ENCODE measurements around the gene TOX2. TPM values are rescaled to one million over a fixed set of nuclear protein-coding genes. Genes with fewer than 3 reads are reported as not detected.

Gene TOX2
- total RNA-seq, 5 donors from 2014 or later (not counting 1 experiment from before 2014, with no cell fraction given): 0.38 to 3.0 (median 1.6) TPM

DNA sequence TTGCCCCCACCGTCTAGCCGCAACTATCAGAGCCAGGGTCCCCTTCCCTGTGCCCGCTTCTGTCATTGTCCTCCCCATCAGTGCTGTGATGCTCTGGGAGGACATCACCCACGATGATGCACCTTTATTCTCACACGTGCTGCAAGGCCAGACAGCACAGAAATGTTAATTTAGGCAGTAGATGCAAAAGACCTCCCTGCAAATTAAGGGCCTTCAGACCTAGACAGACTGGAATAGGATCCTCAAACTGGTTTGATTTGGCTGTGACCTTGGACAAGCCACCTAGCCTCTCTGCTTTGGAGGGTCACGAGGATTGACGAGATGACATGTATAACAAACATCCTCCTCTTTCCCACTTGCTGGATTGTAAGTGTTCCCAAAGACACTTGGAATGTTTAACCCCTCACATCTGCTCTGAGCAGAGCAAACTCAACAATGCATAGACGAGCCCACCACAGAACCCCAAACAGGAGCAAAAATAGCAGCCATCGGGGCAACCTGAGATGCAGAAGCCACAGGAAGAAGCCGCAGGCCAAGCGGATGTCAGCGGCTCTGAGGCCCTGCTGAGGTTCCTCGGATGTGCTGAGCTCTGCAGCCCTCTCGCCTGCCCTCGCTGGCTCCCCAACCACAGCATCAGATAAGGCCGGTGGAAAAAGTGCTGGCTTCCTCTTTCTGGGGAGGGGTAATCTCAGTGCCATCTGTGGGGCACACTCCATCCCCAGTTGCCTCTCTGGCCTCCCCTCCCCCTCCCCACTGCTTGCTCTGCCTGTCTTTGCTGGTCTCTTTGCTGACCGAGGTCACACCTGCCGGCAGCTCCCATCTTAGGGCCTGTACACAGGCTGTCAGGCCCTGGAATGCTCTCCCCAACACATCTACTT, 35.3 kb downstream of the TOX2 start:
- H3K27ac Mint-ChIP-seq: peak overlapping the region; percentile 36 to 45
- H3K4me3 Mint-ChIP-seq: peak overlapping the region; percentile 35 to 67 (median 53)
- Histone ChIP-seq H3K4me3 (ENCODE audit: control insufficient read depth in 1 of 2, extremely low read depth in 1 of 2, low read length in 1 of 2) (peak overlapping the region in 1 of 2 donors; percentile 26), H3K36me3 (ENCODE audit: control insufficient read depth in 2 of 2, extremely low read depth in 1 of 2, insufficient read depth in 1 of 2, low read length in 1 of 2) (no peaks in the 10 kb centered on the region), H3K27ac (ENCODE audit: low read length) (no peak overlapping the region), H3K9me3 (no peaks in the 10 kb centered on the region), H3K4me1 (ENCODE audit: control insufficient read depth in 1 of 2, extremely low read depth in 1 of 2, insufficient read depth in 2 of 2, low read length in 2 of 2) (peaks cover 74 to 96% of the 10 kb centered on the region in 2 experiments), H3K27me3 (replicated peaks in 1 of 2; ENCODE audit: control insufficient read depth in 2 of 2, extremely low read depth in 1 of 2, insufficient read depth in 2 of 2, low read length in 1 of 2) (peaks cover 0 to 46% of the 10 kb centered on the region in 2 experiments)
- POLR2A ChIA-PET: interaction anchor here in 1 of 2 donors (0.5 to 0.6 kb wide), 2 partner anchors 26 to 359 kb away, joined by 3 to 6 read pairs; partner anchors contain the start of gene IFT52
- H3K27me3 Mint-ChIP-seq: peaks cover 0 to 12% of the 10 kb centered on the region in 2 donors
- DNase-seq (peak; percentile 54 to 83 (median 72)), ATAC-seq (replicated peaks in 1 of 4) (peak; percentile 89 to 96 (median 95))
- no peaks in the 10 kb centered on the region for H3K9me3 Mint-ChIP-seq
- WGBS (ENCODE audit: insufficient coverage): 22% methylated on average over 13 of the region's 18 CpGs
- peaks cover 79 to 86% (median 85%) of the 10 kb centered on the region in 3 donors for H3K4me1 Mint-ChIP-seq
- CTCF ChIA-PET: interaction anchor here in 1 of 2 donors (0.5 kb wide), 1 partner anchor 491 kb away, joined by 3 read pairs; no protein-coding TSS in a partner anchor
- no peaks in the 10 kb centered on the region for H3K36me3 Mint-ChIP-seq

DNA sequence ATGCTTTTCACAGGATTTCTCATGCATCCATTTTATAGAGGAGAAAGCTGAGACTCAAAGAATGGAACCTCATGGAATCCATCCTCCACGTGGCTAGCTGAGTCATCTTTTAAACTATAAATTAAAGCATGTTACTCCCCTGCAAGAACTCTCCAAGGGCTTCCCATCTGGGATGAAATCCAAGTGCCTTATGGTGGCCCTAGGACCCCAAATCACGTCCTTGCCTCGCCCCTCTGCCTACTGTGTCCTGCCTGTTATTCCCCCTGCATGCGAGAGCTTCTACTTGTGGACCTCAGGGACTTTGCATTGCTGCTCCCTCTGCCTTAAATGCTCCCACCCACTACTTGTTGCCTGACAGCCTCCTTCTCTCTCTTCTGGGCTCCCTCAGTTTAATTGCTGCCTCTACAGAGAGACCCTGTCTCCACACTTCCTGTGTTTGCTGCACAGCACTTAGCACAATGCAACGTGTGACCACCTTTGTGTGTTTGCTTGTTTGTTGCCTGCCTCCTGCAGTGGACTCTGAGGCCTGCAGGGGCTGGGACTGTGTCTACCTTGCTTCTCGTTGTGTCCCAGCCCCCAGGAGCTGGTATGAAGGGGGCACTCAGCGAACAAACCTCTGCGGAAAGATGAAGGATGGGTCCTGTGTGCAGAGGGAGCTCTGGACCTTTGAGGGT, 39.4 kb downstream of the TOX2 start:
- 77% methylated on average over 5 of the region's 8 CpGs for WGBS (ENCODE audit: insufficient coverage)
- Histone ChIP-seq H3K4me1 (ENCODE audit: control insufficient read depth in 1 of 2, extremely low read depth in 1 of 2, insufficient read depth in 2 of 2, low read length in 2 of 2) (peaks cover 71 to 82% of the 10 kb centered on the region in 2 experiments), H3K36me3 (ENCODE audit: control insufficient read depth in 2 of 2, extremely low read depth in 1 of 2, insufficient read depth in 1 of 2, low read length in 1 of 2) (no peaks in the 10 kb centered on the region), H3K9me3 (no peaks in the 10 kb centered on the region), H3K27ac (ENCODE audit: low read length) (no peak overlapping the region), H3K4me3 (ENCODE audit: control insufficient read depth in 1 of 2, extremely low read depth in 1 of 2, low read length in 1 of 2) (no peak overlapping the region), H3K27me3 (replicated peaks in 1 of 2; ENCODE audit: control insufficient read depth in 2 of 2, extremely low read depth in 1 of 2, insufficient read depth in 2 of 2, low read length in 1 of 2) (peaks cover 0 to 36% of the 10 kb centered on the region in 2 experiments)
- H3K27me3 Mint-ChIP-seq: peaks cover 0 to 13% of the 10 kb centered on the region in 2 donors
- H3K4me3 Mint-ChIP-seq: peak overlapping the region in 1 of 3 donors; percentile 49
- H3K36me3 Mint-ChIP-seq: peaks cover 2% of the 10 kb centered on the region
- no peak for ATAC-seq (replicated peaks in 1 of 4)
- H3K9me3 Mint-ChIP-seq: peaks cover 0 to 11% (median 10%) of the 10 kb centered on the region in 3 donors
- peaks cover 80 to 90% (median 88%) of the 10 kb centered on the region in 3 donors for H3K4me1 Mint-ChIP-seq
- CTCF ChIA-PET: interaction anchor here in 1 of 2 donors (0.5 to 0.6 kb wide), 2 partner anchors 30 to 87 kb away, joined by 3 read pairs; no protein-coding TSS in a partner anchor
- POLR2A ChIA-PET: interaction anchor here in 1 of 2 donors (0.6 kb wide), 1 partner anchor 1549 kb away, joined by 3 read pairs; no protein-coding TSS in a partner anchor
- no peak for DNase-seq
- H3K27ac Mint-ChIP-seq: peak overlapping the region in 1 of 2 donors; percentile 58

DNA sequence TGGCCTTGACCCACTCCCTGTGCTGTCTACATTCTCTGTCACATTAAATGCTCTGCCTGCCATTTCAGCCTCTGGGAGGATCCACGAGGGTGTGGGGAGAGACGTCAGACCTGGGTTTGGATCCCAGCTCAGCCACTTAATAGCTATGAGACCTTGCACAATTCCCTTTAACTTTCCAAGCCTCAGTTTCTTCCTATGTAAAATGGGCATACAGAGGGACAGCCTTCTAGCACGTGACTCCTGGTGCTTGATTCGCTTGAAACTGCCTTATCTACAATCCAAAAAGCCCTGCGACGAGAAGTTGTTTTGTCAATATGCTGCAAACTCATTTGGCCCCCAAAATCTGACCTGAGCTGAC, 40.0 kb downstream of the TOX2 start:
- peaks cover 0 to 11% (median 10%) of the 10 kb centered on the region in 3 donors for H3K9me3 Mint-ChIP-seq
- H3K27ac Mint-ChIP-seq: no peak overlapping the region
- H3K4me3 Mint-ChIP-seq: peak overlapping the region in 1 of 3 donors; percentile 49
- Histone ChIP-seq H3K9me3 (no peaks in the 10 kb centered on the region), H3K27ac (ENCODE audit: low read length) (no peak overlapping the region), H3K4me1 (ENCODE audit: control insufficient read depth in 1 of 2, extremely low read depth in 1 of 2, insufficient read depth in 2 of 2, low read length in 2 of 2) (peaks cover 69 to 82% of the 10 kb centered on the region in 2 experiments), H3K36me3 (ENCODE audit: control insufficient read depth in 2 of 2, extremely low read depth in 1 of 2, insufficient read depth in 1 of 2, low read length in 1 of 2) (no peaks in the 10 kb centered on the region), H3K27me3 (replicated peaks in 1 of 2; ENCODE audit: control insufficient read depth in 2 of 2, extremely low read depth in 1 of 2, insufficient read depth in 2 of 2, low read length in 1 of 2) (peaks cover 0 to 30% of the 10 kb centered on the region in 2 experiments), H3K4me3 (ENCODE audit: control insufficient read depth in 1 of 2, extremely low read depth in 1 of 2, low read length in 1 of 2) (no peak overlapping the region)
- ATAC-seq (replicated peaks in 1 of 4) (no peak), DNase-seq (no peak)
- H3K36me3 Mint-ChIP-seq: peaks cover 2% of the 10 kb centered on the region
- ChIA-PET CTCF (no interaction called here), POLR2A (no interaction called here)
- peaks cover 80 to 90% (median 88%) of the 10 kb centered on the region in 3 donors for H3K4me1 Mint-ChIP-seq
- peaks cover 0 to 10% of the 10 kb centered on the region in 2 donors for H3K27me3 Mint-ChIP-seq
- WGBS (ENCODE audit: insufficient coverage): 60% methylated on average over 2 of the region's 6 CpGs

DNA sequence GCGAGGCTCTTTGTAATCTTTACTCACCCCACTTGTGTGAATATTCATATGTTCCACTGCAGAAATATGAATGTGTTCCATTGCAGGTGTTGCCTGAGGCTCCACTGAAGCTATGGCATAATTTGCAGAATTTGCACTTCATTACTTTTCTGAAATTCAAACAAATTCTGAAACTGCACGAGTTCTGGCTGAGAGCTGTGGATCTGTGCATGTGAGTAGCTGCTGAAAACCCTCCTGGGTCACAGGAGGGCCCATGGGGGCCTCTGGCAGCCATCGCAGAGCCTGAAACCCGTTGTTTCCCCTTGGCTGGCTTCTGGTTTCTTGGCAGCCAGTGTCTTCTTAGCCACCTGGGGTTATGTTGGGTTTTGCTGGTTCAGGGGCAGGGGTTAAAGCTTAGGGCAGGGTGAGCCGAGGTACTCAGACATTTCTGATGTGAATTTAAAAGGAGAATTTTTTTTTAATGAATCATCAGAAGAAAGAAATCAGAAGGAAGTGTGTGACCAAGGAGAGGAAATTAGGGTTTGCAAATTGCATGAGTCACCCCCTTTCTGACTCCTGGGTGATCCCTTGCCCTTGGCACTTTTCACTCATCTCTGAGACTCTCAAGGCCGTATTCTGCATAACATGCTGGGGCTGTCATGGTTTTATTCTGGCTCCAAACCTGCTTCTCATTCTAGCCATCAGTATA, 40.6 kb downstream of the TOX2 start:
- Histone ChIP-seq H3K27me3 (replicated peaks in 1 of 2; ENCODE audit: control insufficient read depth in 2 of 2, extremely low read depth in 1 of 2, insufficient read depth in 2 of 2, low read length in 1 of 2) (peaks cover 0 to 31% of the 10 kb centered on the region in 2 experiments), H3K27ac (ENCODE audit: low read length) (no peak overlapping the region), H3K9me3 (no peaks in the 10 kb centered on the region), H3K4me3 (ENCODE audit: control insufficient read depth in 1 of 2, extremely low read depth in 1 of 2, low read length in 1 of 2) (no peak overlapping the region), H3K36me3 (ENCODE audit: control insufficient read depth in 2 of 2, extremely low read depth in 1 of 2, insufficient read depth in 1 of 2, low read length in 1 of 2) (no peaks in the 10 kb centered on the region), H3K4me1 (ENCODE audit: control insufficient read depth in 1 of 2, extremely low read depth in 1 of 2, insufficient read depth in 2 of 2, low read length in 2 of 2) (peaks cover 71 to 82% of the 10 kb centered on the region in 2 experiments)
- Mint-ChIP-seq H3K9me3 (peaks cover 0 to 11% (median 10%) of the 10 kb centered on the region in 3 donors), H3K36me3 (peaks cover 2% of the 10 kb centered on the region), H3K27ac (peak overlapping the region; percentile 2 to 17), H3K27me3 (peaks cover 0 to 10% of the 10 kb centered on the region in 2 donors), H3K4me3 (peak overlapping the region in 1 of 3 donors; percentile 49), H3K4me1 (peaks cover 80 to 90% (median 88%) of the 10 kb centered on the region in 3 donors)
- POLR2A ChIA-PET: no interaction called here
- ATAC-seq (replicated peaks in 1 of 4) (peak; percentile 38 to 88 (median 85)), DNase-seq (peak in 22 of 35 experiments; percentile 5 to 62 (median 26))
- 8% methylated on average over 4 of the region's 6 CpGs for WGBS (ENCODE audit: insufficient coverage)
- CTCF ChIA-PET: no interaction called here

DNA sequence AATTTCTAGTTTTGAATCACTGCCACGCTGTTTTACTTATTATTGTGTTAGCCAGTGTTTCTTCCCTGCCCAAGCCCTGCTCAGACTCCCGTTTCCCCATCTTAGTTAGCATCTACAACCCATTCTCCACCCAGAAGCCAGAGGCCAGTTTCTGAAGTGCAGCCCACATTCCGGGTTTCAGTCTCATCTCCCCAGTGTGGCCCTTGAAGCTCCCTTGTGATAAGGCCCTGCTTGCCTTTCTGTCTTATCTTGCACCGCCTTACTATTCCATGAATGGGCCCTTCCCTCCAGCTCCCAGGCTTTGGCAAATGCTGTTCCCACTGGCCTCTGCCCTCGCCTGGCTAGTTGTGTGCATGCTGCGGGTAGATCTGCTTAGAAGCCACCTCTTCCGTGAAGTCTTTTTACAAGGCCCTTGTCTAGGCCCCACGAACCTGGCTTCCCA, 41.1 kb downstream of the TOX2 start:
- WGBS (ENCODE audit: insufficient coverage): 52% methylated on average over 6 of the region's 8 CpGs
- DNase-seq (no peak), ATAC-seq (replicated peaks in 1 of 4) (no peak)
- H3K36me3 ChIP-seq (ENCODE audit: control insufficient read depth in 2 of 2, extremely low read depth in 1 of 2, insufficient read depth in 1 of 2, low read length in 1 of 2): no peaks in the 10 kb centered on the region
- Mint-ChIP-seq H3K9me3 (peaks cover 0 to 11% (median 10%) of the 10 kb centered on the region in 3 donors), H3K36me3 (peaks cover 2% of the 10 kb centered on the region), H3K4me3 (peak overlapping the region in 1 of 3 donors; percentile 49), H3K27ac (peak overlapping the region; percentile 2 to 17), H3K27me3 (peaks cover 0 to 10% of the 10 kb centered on the region in 2 donors), H3K4me1 (peaks cover 80 to 90% (median 88%) of the 10 kb centered on the region in 3 donors)
- CTCF ChIA-PET: no interaction called here
- H3K9me3 ChIP-seq: no peaks in the 10 kb centered on the region
- no peak overlapping the region for H3K27ac ChIP-seq (ENCODE audit: low read length)
- POLR2A ChIA-PET: interaction anchor here in 1 of 2 donors (0.6 kb wide), 1 partner anchor 13 kb away, joined by 3 read pairs; no protein-coding TSS in a partner anchor
- peaks cover 70 to 82% of the 10 kb centered on the region in 2 experiments for H3K4me1 ChIP-seq (ENCODE audit: control insufficient read depth in 1 of 2, extremely low read depth in 1 of 2, insufficient read depth in 2 of 2, low read length in 2 of 2)
- H3K27me3 ChIP-seq (replicated peaks in 1 of 2; ENCODE audit: control insufficient read depth in 2 of 2, extremely low read depth in 1 of 2, insufficient read depth in 2 of 2, low read length in 1 of 2): peaks cover 0 to 37% of the 10 kb centered on the region in 2 experiments
- no peak overlapping the region for H3K4me3 ChIP-seq (ENCODE audit: control insufficient read depth in 1 of 2, extremely low read depth in 1 of 2, low read length in 1 of 2)
